ENCODE results near the gene RAD51B.

RAD51B gene

GRCh38 chr14:68239988-68240771 lies 420.6 kb downstream of the RAD51B start:
- DNase-seq, result peak; percentile 8

DNA sequence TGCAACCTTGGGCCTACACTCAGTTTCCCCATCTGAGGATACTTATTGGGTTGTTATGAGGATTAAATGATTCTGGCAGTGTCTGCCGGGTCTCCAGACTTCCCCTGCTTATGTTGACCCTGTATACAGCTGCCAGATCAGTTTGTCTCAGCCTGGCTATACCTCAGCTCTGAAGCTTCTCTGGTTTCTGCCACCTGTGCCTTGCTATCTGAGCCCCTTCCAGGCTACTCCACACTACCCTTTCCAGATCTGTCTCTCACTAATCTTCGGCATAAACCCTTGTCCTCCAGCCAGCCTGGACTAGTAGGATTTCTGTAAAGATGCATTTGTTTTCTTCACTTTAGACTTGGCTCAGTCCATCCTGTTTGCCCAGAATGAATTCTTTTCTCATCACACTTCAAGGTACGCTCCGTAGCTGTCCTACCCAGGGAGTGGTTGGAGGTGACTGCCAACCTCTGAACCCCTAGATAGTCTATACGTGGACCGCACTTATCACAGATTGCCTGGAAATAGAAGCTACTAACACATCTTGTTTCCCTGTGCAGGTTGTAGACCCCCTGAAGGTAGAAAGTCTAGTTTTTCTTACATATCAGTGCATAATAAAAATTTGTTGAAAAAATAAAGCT lies 422.4 kb downstream of the RAD51B start:
- no peak for DNase-seq

GRCh38 chr14:68243450-68244010 lies 424.0 kb downstream of the RAD51B start:
- DNase-seq, result no peak

DNA sequence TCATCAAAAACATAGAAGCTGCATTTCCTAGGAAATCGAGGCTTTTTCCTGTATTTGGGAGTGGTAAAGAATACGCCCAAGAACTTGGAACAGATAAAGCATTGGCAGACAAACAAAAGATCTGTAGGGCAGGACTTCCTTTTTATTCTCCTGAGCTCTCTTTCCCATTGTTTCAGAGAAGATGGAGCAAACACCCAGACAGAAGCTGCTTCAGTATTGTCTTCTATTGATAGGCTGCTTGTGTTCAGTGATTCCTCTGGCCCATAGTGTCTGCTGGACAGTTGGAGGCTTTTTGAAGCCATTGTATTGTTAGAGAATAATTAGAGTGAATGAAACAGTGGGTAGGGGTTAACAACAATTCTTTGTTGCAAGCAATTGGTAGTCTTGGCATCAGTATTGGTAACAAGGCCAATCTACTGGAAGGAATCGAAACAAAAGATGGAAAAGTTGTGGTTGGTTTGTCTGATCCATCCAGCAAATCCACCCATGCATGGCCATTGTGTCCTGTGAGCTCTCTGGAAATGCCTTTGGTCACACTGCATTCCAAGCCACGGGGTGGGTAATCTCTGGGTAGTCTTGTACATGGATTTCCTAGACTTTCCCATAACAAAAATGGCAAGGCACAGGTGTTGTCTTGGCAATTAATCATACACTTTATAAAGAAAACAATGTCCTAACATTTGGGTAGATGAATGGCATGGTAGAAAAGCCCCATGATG lies 424.8 kb downstream of the RAD51B start:
- DNase-seq, result no peak

DNA sequence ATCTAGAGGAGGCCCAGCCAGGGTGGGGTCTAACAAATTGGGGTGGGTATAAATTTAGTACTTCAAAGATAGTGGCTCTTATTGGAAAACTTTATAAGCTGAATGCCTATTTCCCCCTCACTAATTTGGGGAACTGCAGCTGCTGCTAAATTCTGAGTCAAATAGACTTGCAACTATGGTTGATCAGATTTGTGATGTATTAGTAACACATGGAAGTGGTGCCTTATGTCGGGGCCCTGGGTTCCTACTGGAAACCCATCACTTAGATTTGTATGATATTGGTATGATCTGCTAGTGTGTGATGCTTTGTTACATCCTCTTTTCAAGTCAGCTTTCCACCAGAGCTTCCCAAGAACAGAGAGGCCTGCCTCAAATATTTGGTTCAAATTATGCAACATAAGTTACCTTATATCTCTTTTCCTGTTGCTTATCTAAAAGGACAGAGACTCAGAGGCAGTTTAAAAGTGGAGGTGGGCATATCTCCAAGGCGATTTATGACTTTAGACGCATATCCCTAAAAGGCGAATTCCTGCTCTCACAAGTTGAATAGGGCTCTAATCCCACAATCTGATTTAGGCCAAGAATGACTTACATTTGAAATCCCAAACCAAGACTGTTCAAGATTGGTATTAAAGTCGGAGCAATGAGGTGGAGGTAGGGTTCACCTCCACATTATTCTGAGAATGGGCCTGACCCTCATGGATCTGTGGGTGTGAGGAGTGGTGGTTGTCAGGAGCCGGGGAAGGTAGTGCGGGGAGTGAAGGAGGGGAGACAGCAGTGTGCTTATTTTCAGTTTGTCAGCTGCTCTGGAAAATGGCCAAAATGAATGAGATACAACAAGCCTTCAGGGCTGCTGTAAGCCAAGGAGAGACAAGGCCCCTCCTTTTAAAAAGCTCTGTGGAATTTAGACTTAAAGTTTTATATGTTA lies 425.8 kb downstream of the RAD51B start:
- no peak for DNase-seq

DNA sequence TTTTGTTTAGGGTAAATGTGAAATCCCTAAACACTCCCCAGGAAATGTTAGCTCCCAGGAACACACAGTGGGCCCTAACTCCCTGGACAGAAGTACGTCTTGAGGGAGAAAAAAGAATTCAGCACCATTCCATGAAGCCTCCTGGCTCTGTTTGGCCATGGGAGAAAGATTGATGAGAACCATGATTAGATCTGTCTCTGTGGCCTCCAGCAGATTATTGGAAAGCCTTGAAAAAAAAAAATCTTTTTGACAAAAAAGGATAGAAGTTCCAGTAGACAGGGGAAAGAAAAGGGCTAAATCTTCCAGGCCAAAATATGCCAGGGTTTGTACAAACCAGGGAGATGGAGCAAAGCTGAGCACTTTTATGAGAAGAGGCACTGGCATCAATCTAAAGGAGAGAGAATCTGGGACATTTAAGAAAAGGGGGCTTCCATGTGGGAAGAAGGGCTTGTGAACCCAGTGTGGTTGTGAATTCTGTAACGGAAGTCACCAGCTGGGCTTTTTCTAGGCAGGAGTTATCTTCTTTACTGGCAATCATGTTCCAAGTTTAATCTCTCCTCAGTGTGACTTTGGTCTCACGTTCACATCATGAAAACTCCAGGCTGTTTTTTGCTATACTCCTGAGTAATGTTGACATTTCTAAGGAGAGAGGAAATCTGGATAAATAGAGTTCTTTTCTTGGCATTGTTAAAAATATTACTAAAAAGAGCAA lies 426.7 kb downstream of the RAD51B start:
- DNase-seq, result no peak

GRCh38 chr14:68246786-68247105 lies 427.2 kb downstream of the RAD51B start:
- DNase-seq, result no peak

GRCh38 chr14:68247274-68247673 lies 427.7 kb downstream of the RAD51B start:
- DNase-seq, result no peak

- DNase-seq, result no peak
Observed at GRCh38 chr14:68247676-68248268, 428.2 kb downstream of the RAD51B start.

DNA sequence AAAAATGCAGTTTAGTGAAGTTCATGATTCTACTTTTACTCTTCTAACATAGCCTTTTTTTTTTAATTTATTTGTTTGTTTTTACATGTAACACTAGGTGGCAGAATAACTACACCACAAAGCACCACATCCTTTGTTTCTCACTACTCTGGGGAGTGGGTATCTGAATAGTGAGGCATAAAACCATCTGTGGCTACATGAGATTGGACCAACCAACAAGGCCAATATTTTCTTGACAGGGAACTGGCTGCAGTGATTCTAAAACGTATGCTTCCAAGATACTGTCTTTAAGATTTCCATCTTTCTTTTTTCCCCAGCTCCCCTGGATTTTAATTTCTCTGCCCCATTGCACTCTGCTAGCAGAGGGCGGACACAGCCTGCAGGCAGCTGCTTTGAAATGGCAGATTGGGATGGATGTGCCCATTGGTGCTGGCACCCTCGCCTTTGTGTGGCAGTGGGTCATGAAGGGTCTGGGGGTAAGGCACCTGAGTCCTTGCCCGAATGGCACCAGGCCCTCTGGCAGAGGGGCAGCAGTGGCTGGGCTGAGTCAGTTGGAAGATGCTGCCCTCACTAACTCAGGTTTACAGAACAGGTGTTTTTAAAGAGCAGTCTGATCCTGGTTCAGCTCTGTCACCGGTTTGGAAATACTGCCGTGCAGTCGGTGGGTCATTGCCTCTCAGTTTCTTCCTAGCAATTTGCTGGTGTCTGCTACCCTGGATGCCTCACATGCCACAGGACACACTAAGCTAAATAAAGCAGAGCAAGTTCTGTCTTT lies 429.1 kb downstream of the RAD51B start:
- DNase-seq, result peak; percentile 64

DNA sequence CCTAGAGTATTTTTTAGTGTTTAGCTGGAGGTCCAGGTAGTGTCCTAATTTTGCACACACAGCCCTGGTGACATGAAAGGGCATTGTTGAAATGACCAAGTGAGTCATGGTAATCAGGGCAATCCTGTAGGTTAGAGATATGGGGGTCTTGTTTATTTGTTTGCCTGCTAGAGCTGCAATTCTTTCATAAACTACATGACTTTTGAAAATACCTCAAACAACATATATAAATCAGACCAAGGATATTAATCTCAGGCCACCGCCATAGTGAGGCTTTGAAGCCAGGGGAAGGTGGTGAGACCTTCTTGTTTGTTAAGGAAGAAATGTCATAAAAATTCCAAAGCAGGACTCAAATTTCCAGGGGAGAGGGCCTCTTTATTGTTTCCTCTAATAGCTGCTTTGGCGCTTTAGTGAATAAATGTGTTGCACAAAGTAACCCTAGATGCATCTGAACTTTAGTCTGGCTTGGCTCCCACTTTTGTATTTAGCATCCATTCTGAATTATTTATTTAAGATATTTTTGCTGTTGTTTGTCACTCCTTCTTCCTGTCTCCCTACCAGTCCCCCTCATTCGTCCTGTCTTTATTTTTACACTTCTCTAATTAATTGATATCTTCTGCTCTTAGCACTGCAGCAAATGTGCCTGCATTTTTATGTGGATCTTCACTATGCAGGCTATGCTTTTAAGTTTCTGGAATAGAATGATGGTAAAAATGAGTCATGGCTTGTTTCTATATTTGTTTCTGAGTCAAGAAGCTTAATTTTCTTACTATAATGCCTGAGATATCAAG lies 430.3 kb downstream of the RAD51B start:
- no peak for DNase-seq

DNA sequence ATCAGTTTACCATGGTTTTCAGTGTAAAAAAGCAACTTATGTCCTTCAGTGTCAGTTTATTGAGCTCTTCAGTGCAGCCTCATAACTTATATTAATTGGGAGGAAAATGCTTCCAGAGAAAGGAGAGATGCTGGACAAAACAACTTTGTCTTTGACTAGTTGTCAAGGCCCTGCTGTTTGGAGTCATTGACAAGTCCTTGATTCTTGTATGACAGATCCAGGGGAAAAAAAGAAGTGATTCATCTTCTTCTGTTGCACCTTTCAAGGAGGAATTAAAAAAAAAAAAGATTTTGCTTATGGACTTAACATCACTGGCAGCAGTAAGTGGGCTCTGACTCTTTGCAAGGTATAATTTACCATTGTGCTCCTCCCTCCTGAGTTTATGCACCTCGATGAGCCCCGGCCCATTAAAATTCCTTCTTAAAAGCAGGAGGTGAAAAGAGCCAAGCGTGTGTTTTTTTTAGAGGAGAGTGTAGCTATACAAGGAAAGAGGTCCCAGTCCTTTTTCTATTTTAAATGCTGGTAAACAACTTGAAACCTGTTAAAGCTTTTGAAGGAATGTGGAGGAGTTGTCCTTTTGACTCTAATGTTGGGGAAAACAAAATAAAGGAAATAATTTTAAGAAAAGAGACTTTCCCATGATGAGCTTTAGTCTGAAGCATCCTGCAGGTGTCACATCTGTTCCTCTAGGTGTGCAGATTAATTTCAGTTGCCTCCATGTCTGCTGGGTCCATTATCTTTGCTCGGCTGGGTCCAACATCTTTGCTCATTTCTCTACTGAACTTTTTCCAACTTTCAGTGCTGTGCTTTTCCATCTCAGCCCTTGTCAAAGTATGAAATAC lies 431.6 kb downstream of the RAD51B start:
- no peak for DNase-seq

DNA sequence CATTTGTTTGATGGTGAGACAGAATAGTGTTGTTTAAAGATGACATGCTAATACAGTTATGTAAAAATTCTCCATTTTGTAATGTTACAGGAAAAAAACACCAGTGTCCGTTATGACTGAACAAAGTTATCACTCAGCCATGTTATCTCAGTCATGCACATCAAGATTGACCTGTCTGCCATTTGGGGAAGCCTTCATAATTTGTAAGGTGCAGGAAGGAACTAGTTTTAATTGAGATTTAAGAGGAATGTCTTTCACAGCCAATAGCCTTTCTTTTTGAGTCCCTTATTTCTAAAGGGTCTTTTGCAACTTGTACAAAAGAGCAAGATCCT lies 432.2 kb downstream of the RAD51B start:
- no peak for DNase-seq

DNA sequence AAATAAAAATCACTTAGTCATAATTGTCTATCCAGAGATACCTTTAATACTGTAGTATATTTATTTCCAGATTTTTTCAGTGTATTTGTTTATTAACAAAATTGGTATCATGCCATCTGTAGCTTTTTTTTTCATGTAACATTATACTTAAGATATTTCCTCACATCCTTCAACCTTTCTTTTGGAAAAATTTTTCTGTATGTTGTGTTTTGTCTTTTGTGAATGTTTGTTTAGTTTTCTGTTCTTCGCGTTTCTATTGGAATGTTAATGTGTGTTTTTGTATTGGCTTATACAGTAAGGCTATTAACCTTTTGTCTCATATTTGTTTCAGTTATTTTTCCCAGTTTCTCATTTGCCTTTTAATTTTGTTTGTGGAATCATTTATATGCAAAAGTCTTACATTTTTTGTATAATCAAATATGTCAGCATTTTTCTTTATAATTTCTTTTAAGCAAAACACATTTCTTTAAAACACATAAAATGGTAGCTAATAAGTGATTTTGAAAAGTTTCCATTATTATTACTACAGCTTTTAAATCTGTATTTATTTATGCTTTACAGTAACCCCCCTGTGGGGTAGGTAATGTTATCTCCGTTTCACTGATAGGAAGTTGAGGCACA lies 433.7 kb downstream of the RAD51B start:
- no peak for DNase-seq

GRCh38 chr14:68253878-68254528 lies 434.4 kb downstream of the RAD51B start:
- DNase-seq, result no peak

DNA sequence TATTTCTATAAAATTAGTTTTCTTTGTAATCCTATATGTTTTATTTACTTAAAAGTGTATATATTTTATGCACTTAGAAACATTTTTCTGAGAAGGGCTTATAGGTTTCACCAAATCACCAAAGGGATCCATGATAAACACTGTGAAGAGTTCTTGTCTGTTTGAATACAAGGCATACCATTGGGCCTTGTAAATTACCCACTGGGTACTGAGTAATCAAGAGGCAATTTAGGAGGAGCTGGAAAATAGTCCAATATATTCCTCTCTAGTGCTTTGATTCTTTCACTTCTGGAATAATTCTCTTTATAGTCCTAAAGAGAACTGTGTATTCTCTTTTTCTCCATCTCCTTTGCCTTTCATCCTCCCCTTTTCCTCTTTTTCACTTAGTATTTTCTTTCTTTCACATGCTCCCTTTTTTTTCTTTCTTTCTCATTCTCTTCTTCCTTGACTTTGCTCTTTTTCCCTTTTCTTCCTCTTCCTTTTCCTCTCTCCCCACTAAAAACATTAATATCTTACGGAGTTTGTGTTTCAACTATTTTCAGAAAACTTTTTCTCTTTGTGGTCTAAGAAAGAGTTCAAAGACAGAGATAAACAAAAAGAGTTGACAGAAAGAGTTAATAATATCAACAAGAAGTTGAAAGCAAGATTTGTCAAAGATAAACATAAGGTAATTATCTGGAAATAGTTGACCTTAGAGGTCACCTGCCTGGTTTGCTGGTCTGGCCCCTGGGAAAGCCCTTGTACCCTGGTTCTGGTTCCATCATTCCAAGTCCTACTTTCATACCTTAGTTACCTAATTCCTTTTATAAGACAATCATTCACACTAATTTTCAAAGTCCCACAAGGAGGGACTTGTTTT lies 435.3 kb downstream of the RAD51B start:
- no peak for DNase-seq

GRCh38 chr14:68255693-68256178 lies 436.2 kb downstream of the RAD51B start:
- DNase-seq, result no peak

Data from DMS53 (cell line).